IPS DF 6.9 (cell line): ENCODE data around the gene EEIG1.

Source experiments
- DNase-seq: peaks from one replicate; pipeline ENCODE4 v3.0.0-alpha.2; 2013; ENCODE audit warnings: low read depth, low spot score
- H3K27ac ChIP-seq: one replicate; pipeline ENCODE4 v1.5.1; 2013; ENCODE audit warnings: low read length, control low read depth
- H3K27me3 ChIP-seq: 2 replicates; pipeline ENCODE4 v1.6.1; 2013; ENCODE audit warnings: mild to moderate bottlenecking, low read length; ENCODE audit not compliant: control insufficient read depth, insufficient read depth
- H3K36me3 ChIP-seq: 2 replicates; pipeline ENCODE4 v1.6.1; 2013; ENCODE audit warnings: low read length; ENCODE audit not compliant: control insufficient read depth, insufficient read depth
- H3K4me1 ChIP-seq: 2 replicates; pipeline ENCODE4 v1.6.1; 2013; ENCODE audit warnings: low read length; ENCODE audit not compliant: control insufficient read depth, insufficient read depth
- H3K4me3 ChIP-seq: 2 replicates; pipeline ENCODE4 v1.5.1; 2013; ENCODE audit warnings: mild to moderate bottlenecking, low read length
- H3K9me3 ChIP-seq: 2 replicates; pipeline ENCODE4 v1.6.1; 2013; ENCODE audit warnings: low read length, inconsistent platforms; ENCODE audit not compliant: control insufficient read depth, insufficient read depth
- WGBS: extraction: QIAGEN DNeasy Blood & Tissue Kit; methylation state at CpG from one replicate; pipeline ENCODE4 v1.1.7; 2013; ENCODE audit warnings: mixed read lengths, missing lambda C conversion rate; ENCODE audit not compliant: insufficient read length, insufficient coverage; 5-methylcytosine and 5-hydroxymethylcytosine counted together

The EEIG1 gene

GRCh38 chr9:128015696-128016095 lies 34.9 kb upstream of the EEIG1 start:
- no peaks in the 10 kb centered on the region for H3K27me3 ChIP-seq
- no peaks in the 10 kb centered on the region for H3K36me3 ChIP-seq
- H3K9me3 ChIP-seq: no peaks in the 10 kb centered on the region
- WGBS: no CpG with 5 or more reads among the region's 5 CpGs
- H3K27ac ChIP-seq: no peak overlapping the region
- DNase-seq: no peak
- H3K4me3 ChIP-seq: no peak overlapping the region
- H3K4me1 ChIP-seq: peaks cover 2% of the 10 kb centered on the region

- H3K27me3 ChIP-seq: no peaks in the 10 kb centered on the region
- no peak overlapping the region for H3K4me3 ChIP-seq
- peaks cover 2% of the 10 kb centered on the region for H3K4me1 ChIP-seq
- H3K36me3 ChIP-seq: no peaks in the 10 kb centered on the region
- no peaks in the 10 kb centered on the region for H3K9me3 ChIP-seq
- DNase-seq: no peak
- WGBS: no CpG with 5 or more reads among the region's 12 CpGs
- no peak overlapping the region for H3K27ac ChIP-seq
Measured at GRCh38 chr9:128011071-128011817, 30.5 kb upstream of the EEIG1 start.

DNA sequence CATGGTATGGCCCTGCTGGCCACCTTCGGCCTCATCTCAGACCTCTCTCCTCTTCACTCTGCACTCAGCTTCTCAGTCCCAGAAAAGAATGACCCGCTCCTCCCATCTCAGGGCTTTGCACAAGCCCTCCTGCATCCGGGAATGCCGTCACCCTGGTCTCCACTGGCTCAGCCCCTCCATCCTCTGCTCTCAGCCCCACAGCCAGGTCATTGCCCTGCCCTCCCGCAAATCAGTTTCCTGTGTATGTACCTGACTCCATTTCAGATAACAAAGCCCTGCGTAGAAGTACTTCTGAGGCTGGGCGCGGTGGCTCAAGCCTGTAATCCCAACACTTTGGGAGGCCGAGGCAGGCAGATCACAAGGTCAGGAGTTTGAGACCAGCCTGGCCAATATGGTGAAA lies 28.9 kb upstream of the EEIG1 start:
- no CpG with 5 or more reads among the region's 9 CpGs for WGBS
- H3K4me1 ChIP-seq: peaks cover 2% of the 10 kb centered on the region

DNA sequence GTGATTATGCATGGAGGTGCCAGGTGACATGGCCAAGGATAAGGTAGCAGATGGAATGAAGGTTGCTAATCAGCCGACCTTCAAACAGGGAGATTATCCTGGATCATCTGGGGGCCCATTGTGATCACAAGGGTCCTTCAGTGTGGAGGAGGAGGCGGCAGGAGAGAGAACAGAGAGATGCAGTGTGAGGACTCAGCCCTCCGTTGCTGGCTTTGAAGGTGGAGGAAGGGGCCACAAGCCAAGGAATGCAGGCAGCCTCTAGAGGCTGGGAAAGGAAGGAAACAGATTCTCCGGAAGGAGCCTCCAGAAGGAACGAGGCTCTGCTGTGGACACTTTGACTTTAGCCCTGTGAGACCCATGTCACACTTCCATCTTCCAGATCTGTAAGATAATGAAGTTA lies 27.4 kb upstream of the EEIG1 start:
- no peaks in the 10 kb centered on the region for H3K27me3 ChIP-seq
- H3K27ac ChIP-seq: no peak overlapping the region
- no CpG with 5 or more reads among the region's 5 CpGs for WGBS
- no peaks in the 10 kb centered on the region for H3K9me3 ChIP-seq
- peaks cover 2% of the 10 kb centered on the region for H3K4me1 ChIP-seq
- no peaks in the 10 kb centered on the region for H3K36me3 ChIP-seq
- H3K4me3 ChIP-seq: no peak overlapping the region
- DNase-seq: no peak

More for the DNA sequence above, 28.9 kb upstream of the EEIG1 start:
- no peaks in the 10 kb centered on the region for H3K36me3 ChIP-seq
- no peak overlapping the region for H3K27ac ChIP-seq
- no peaks in the 10 kb centered on the region for H3K9me3 ChIP-seq
- DNase-seq: no peak
- no peaks in the 10 kb centered on the region for H3K27me3 ChIP-seq
- no peak overlapping the region for H3K4me3 ChIP-seq

- no CpG with 5 or more reads among the region's 10 CpGs for WGBS
- no peak for DNase-seq
- Histone ChIP-seq H3K4me3 (no peak overlapping the region), H3K27ac (no peak overlapping the region), H3K4me1 (peaks cover 2% of the 10 kb centered on the region), H3K27me3 (no peaks in the 10 kb centered on the region), H3K36me3 (no peaks in the 10 kb centered on the region), H3K9me3 (no peaks in the 10 kb centered on the region)
Measured at GRCh38 chr9:128007566-128008138, 26.9 kb upstream of the EEIG1 start.

GRCh38 chr9:128006332-128006996 lies 25.7 kb upstream of the EEIG1 start:
- H3K36me3 ChIP-seq: no peaks in the 10 kb centered on the region
- H3K4me1 ChIP-seq: peaks cover 2% of the 10 kb centered on the region
- no peaks in the 10 kb centered on the region for H3K27me3 ChIP-seq
- H3K27ac ChIP-seq: no peak overlapping the region
- no peaks in the 10 kb centered on the region for H3K9me3 ChIP-seq
- no peak overlapping the region for H3K4me3 ChIP-seq
- WGBS: no CpG with 5 or more reads among the region's 11 CpGs
- no peak for DNase-seq

GRCh38 chr9:128005923-128006322 lies 25.1 kb upstream of the EEIG1 start:
- WGBS: no CpG with 5 or more reads among the region's 12 CpGs
- H3K36me3 ChIP-seq: no peaks in the 10 kb centered on the region
- no peaks in the 10 kb centered on the region for H3K9me3 ChIP-seq
- no peak overlapping the region for H3K4me3 ChIP-seq
- DNase-seq: no peak
- no peaks in the 10 kb centered on the region for H3K27me3 ChIP-seq
- H3K27ac ChIP-seq: no peak overlapping the region
- peaks cover 2% of the 10 kb centered on the region; the same call in 1 of the 2 replicates for H3K4me1 ChIP-seq

DNA sequence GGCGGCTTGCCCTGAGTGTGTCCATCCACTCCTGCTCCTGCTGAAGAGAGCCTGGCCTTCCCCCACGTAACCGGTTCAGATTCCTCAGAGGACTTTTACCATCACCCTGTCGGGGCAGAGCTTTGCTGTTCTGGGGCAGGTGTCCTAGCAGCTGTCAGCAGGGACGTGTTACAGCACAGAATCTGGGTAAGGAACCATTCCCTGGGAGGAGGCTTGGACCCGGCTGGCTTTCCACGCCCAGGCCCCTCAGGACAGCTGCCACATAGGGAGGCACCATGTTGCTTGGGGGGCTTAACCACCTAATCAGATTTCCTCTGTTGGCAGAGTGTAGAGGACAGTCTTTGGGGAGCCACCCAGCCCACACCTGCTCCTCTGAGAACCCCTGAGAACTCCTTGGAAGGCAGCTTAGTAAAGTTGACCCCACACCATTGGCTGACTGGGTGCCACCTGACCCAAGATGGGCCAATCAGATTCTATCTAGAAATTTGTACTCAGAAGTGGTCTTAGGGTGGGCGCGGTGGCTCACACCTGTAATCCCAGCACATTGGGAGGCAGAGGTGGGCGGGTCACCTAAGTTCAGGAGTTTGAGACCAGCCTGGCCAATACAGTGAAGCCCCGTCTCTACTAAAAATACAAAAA lies 23.3 kb upstream of the EEIG1 start:
- H3K27me3 ChIP-seq: no peaks in the 10 kb centered on the region
- H3K27ac ChIP-seq: no peak overlapping the region
- no CpG with 5 or more reads among the region's 11 CpGs for WGBS
- H3K9me3 ChIP-seq: no peaks in the 10 kb centered on the region
- no peak for DNase-seq
- peaks cover 2% of the 10 kb centered on the region; the same call in 1 of the 2 replicates for H3K4me1 ChIP-seq
- H3K4me3 ChIP-seq: no peak overlapping the region
- H3K36me3 ChIP-seq: no peaks in the 10 kb centered on the region

DNA sequence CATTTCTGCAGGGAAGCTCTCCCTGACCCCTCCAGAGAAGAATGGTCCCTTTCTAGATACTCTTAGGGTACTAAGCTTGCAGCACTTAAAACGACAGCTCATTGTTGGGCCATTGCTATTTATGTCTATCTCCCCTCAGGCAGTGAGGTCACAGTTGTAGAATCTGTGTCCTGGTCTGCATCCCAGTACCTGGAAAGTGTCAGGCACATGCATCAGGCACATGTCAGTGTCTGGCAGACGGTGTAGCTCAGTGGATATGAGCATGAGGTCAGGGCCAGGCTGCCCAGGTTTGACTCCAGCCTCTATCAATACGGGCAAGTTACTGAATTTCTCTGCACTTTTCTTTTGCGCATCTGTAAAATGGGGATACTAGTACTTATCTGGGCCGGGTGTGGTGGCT lies 22.2 kb upstream of the EEIG1 start:
- no CpG with 5 or more reads among the region's 5 CpGs for WGBS
- Histone ChIP-seq H3K4me3 (no peak overlapping the region), H3K4me1 (peaks cover 2% of the 10 kb centered on the region; the same call in 1 of the 2 replicates), H3K27me3 (no peaks in the 10 kb centered on the region), H3K9me3 (no peaks in the 10 kb centered on the region), H3K36me3 (no peaks in the 10 kb centered on the region), H3K27ac (no peak overlapping the region)
- DNase-seq: no peak

- Histone ChIP-seq H3K27me3 (no peaks in the 10 kb centered on the region), H3K4me3 (no peak overlapping the region), H3K4me1 (peaks cover 2% of the 10 kb centered on the region; the same call in 1 of the 2 replicates), H3K36me3 (no peaks in the 10 kb centered on the region), H3K27ac (no peak overlapping the region), H3K9me3 (no peaks in the 10 kb centered on the region)
- no peak for DNase-seq
- WGBS: no CpG with 5 or more reads among the region's 18 CpGs
Measured at GRCh38 chr9:128001779-128002298, 21.1 kb upstream of the EEIG1 start.
